IMR-90 (cell line): Measurements from ENCODE around the gene REV3L. TPM values are rescaled to one million over a fixed set of nuclear protein-coding genes. Genes with fewer than 3 reads are reported as not detected.

ENCODE experiments used
- ATAC-seq: fragments of 200-7000 bp; cut with Tn5 transposase; 2 replicates; pipeline ENCODE4 v1.9.1; 2020; ENCODE audit warnings: low read depth, mild to moderate bottlenecking, moderate library complexity
- BruUV-seq: library from RNA; stranded (reverse); fragments of 400-500 nt; replicated peaks from 2 replicates; lab custom pipeline; 2021; lab: Mats Ljungman, UMichigan
- CTCF ChIA-PET: fragments of 300-600 bp; formaldehyde crosslinking; extraction: SDS; loops from one replicate; lab custom pipeline; 2021; ENCODE audit warnings: antibody characterized with exemption; lab: Yijun Ruan, JAX
- POLR2A ChIA-PET: fragments of 300-600 bp; sonication (Branson Sonifier 250); formaldehyde crosslinking; loops from one replicate; lab custom pipeline; 2022; ENCODE audit warnings: antibody characterized with exemption; ENCODE audit not compliant: unreplicated experiment; lab: Charles Lee
- DNase-seq: peaks from one replicate; pipeline ENCODE4 v3.0.0; 2013
- H2AFZ ChIP-seq: replicated peaks from 2 replicates; pipeline ENCODE3; 2013; ENCODE audit warnings: low read length, mild to moderate bottlenecking; ENCODE audit not compliant: poor library complexity
- H2AK5ac ChIP-seq: 2 replicates; pipeline ENCODE4 v1.6.1; 2013; ENCODE audit warnings: low read depth, low read length, inconsistent platforms
- H2AK9ac ChIP-seq: replicated peaks from 2 replicates; pipeline ENCODE3; 2013; ENCODE audit warnings: mild to moderate bottlenecking, low read depth, low read length, moderate library complexity; ENCODE audit not compliant: poor library complexity
- H2BK120ac ChIP-seq: 2 replicates; pipeline ENCODE4 v1.6.1; 2013; ENCODE audit warnings: low read depth, low read length, inconsistent platforms
- H2BK15ac ChIP-seq: 3 replicates; pipeline ENCODE4 v1.6.1; 2013; ENCODE audit warnings: low read depth, low read length, inconsistent platforms
- H2BK20ac ChIP-seq: 2 replicates; pipeline ENCODE4 v1.6.1; 2013; ENCODE audit warnings: low read depth, mild to moderate bottlenecking, inconsistent platforms, low read length, moderate library complexity
- H2BK5ac ChIP-seq: 2 replicates; pipeline ENCODE4 v1.6.1; 2013; ENCODE audit warnings: mild to moderate bottlenecking, low read depth, low read length, inconsistent platforms; ENCODE audit not compliant: poor library complexity, severe bottlenecking
- H3K14ac ChIP-seq: replicated peaks from 2 replicates; pipeline ENCODE4 v1.6.1; 2013; ENCODE audit warnings: low read depth, low read length, inconsistent platforms
- H3K18ac ChIP-seq: 2 replicates; pipeline ENCODE4 v1.6.1; 2013; ENCODE audit warnings: low read depth, low read length, control low read depth
- H3K23ac ChIP-seq: 2 replicates; pipeline ENCODE4 v1.6.1; 2013; ENCODE audit warnings: low read depth, low read length, inconsistent platforms
- H3K27ac ChIP-seq: 2 replicates; pipeline ENCODE4 v1.5.1; 2013; ENCODE audit warnings: mild to moderate bottlenecking, control low read depth, low read length; ENCODE audit not compliant: insufficient read depth
- H3K27me3 ChIP-seq: 2 replicates; pipeline ENCODE4 v1.6.1; 2013; ENCODE audit warnings: low read length; ENCODE audit not compliant: control insufficient read depth, insufficient read depth
- H3K36me3 ChIP-seq: 2 replicates; pipeline ENCODE4 v1.6.1; 2013; ENCODE audit warnings: low read length, mixed read lengths; ENCODE audit not compliant: control insufficient read depth, insufficient read depth
- H3K4ac ChIP-seq: 2 replicates; pipeline ENCODE4 v1.6.1; 2013; ENCODE audit warnings: low read depth, low read length, inconsistent platforms
- H3K4me1 ChIP-seq: 2 replicates; pipeline ENCODE4 v1.6.1; 2013; ENCODE audit warnings: low read length, mixed read lengths; ENCODE audit not compliant: control insufficient read depth, insufficient read depth
- H3K4me2 ChIP-seq: 2 replicates; pipeline ENCODE4 v1.6.1; 2013; ENCODE audit warnings: low read depth, mild to moderate bottlenecking, control low read depth, low read length, moderate library complexity
- H3K4me3 ChIP-seq: 2 replicates; pipeline ENCODE4 v1.5.1; 2013; ENCODE audit warnings: low read depth, mild to moderate bottlenecking, control low read depth, low read length, moderate library complexity; ENCODE audit not compliant: insufficient read depth
- H3K56ac ChIP-seq: 2 replicates; pipeline ENCODE4 v1.6.1; 2013; ENCODE audit warnings: low read length, inconsistent platforms; ENCODE audit not compliant: insufficient read depth; ENCODE audit errors: extremely low read depth
- H3K79me1 ChIP-seq, 2 experiments: 2 replicates each; pipeline ENCODE4 v1.6.1; 2013; ENCODE audit warnings: low read length in 2 of 2, inconsistent platforms in 1 of 2, low read depth in 1 of 2
- H3K9ac ChIP-seq: 2 replicates; pipeline ENCODE4 v1.6.1; 2013; ENCODE audit warnings: low read depth, low read length, control low read depth
- H3K9me1 ChIP-seq: 2 replicates; pipeline ENCODE4 v1.6.1; 2013; ENCODE audit warnings: low read length, inconsistent platforms; ENCODE audit not compliant: insufficient read depth
- H3K9me3 ChIP-seq: 2 replicates; pipeline ENCODE4 v1.6.1; 2013; ENCODE audit warnings: low read length; ENCODE audit not compliant: control insufficient read depth, insufficient read depth
- H4K20me1 ChIP-seq: 2 replicates; pipeline ENCODE4 v1.6.1; 2013; ENCODE audit warnings: low read length, inconsistent platforms; ENCODE audit not compliant: insufficient read depth
- H4K5ac ChIP-seq: 2 replicates; pipeline ENCODE4 v1.6.1; 2013; ENCODE audit warnings: mild to moderate bottlenecking, low read depth, low read length, control low read depth
- H4K8ac ChIP-seq, 2 experiments: 2 replicates each; pipeline ENCODE4 v1.6.1; 2013; ENCODE audit warnings: low read depth in 2 of 2, low read length in 2 of 2, control low read depth in 1 of 2, inconsistent platforms in 1 of 2
- H4K91ac ChIP-seq: 2 replicates; pipeline ENCODE4 v1.6.1; 2013; ENCODE audit warnings: low read depth, low read length, inconsistent platforms; ENCODE audit not compliant: insufficient read depth
- CEBPB ChIP-seq: IDR thresholded peaks from 2 replicates; pipeline ENCODE4 v1.6.1; 2012; ENCODE audit warnings: low read depth, low read length, improper control_type of control experiment
- MAFK ChIP-seq: IDR thresholded peaks from 2 replicates; pipeline ENCODE4 v1.6.1; 2012; ENCODE audit warnings: low read depth, low read length, improper control_type of control experiment
- dilution Hi-C: fragments of 300-500 bp; cut with HindIII; formaldehyde crosslinking; loops from one replicate; pipeline ENCODE4 v1.14.3; 2018; ENCODE audit warnings: low sequenced_read_pairs; ENCODE audit not compliant: unreplicated experiment
- in situ Hi-C: fragments of 300-500 bp; cut with MboI; formaldehyde crosslinking; loops from 3 replicates; pipeline ENCODE4 v1.14.3; 2019; ENCODE audit warnings: low sequenced_read_pairs, inconsistent platforms, mixed read lengths
- intact Hi-C: fragments of 100-400 bp; cut with micrococcal nuclease; formaldehyde crosslinking; loops from 2 replicates; pipeline ENCODE4 v1.10.0; 2022
- polyA plus RNA-seq, 3 experiments: library from polyadenylated mRNA; depleted of rRNA; stranded (reverse); fragments of >200 nt; gene quantifications; 2 replicates each; pipeline ENCODE4 v1.2.3, GENCODE V29; 2012; ENCODE audit warnings: low replicate concordance in 1 of 3
- total RNA-seq: library from RNA; depleted of rRNA; stranded (reverse); fragments of >200 nt; gene quantifications from 2 replicates; pipeline ENCODE4 v1.2.3, GENCODE V29; 2012

The REV3L gene
- total and polyA plus RNA-seq, 2 of the 4 experiments (the other 2 are of a cell fraction): 7.4 to 15.4 TPM

GRCh38 chr6:111458670-111459232 is 24.3 kb downstream of the REV3L start:
- peaks cover 2% of the 10 kb centered on the region for H3K4me1 ChIP-seq
- H3K9me1 ChIP-seq: peaks cover 4% of the 10 kb centered on the region
- H4K5ac ChIP-seq: no peak overlapping the region
- H2BK15ac ChIP-seq: no peak overlapping the region
- H2AFZ ChIP-seq: no peak overlapping the region
- peaks cover 2% of the 10 kb centered on the region; the same call in 1 of the 2 replicates for H3K9me3 ChIP-seq
- DNase-seq (no peak), ATAC-seq (no peak)
- no peak overlapping the region for H3K27ac ChIP-seq
- H2AK9ac ChIP-seq: no peak overlapping the region
- no peak overlapping the region for H2BK20ac ChIP-seq
- dilution Hi-C loops: no loop called here
- TF ChIP-seq CEBPB (no peak), MAFK (peak; percentile 90)
- no peak overlapping the region for H4K8ac ChIP-seq
- CTCF ChIA-PET: no interaction called here
- no peak overlapping the region for H3K4me2 ChIP-seq
- H2BK5ac ChIP-seq: no peak overlapping the region
- peaks cover 35 to 60% of the 10 kb centered on the region in 2 experiments for H3K79me1 ChIP-seq
- H3K4ac ChIP-seq: no peak overlapping the region
- H3K36me3 ChIP-seq: peaks cover 4% of the 10 kb centered on the region; the same call in 1 of the 2 replicates
- H3K14ac ChIP-seq: no peak overlapping the region
- no peak overlapping the region for H3K4me3 ChIP-seq
- no peak overlapping the region for H3K23ac ChIP-seq
- POLR2A ChIA-PET: no interaction called here
- intact Hi-C loops: no loop called here
- no peak overlapping the region for H3K9ac ChIP-seq
- no TSS peak for BruUV-seq
- in situ Hi-C loops: no loop called here
- peaks cover 22% of the 10 kb centered on the region for H4K20me1 ChIP-seq
- no peak overlapping the region for H4K91ac ChIP-seq
- no peak overlapping the region for H3K18ac ChIP-seq
- no peak overlapping the region for H3K56ac ChIP-seq
- no peak overlapping the region for H2BK120ac ChIP-seq
- no peak overlapping the region for H2AK5ac ChIP-seq
- no peaks in the 10 kb centered on the region for H3K27me3 ChIP-seq
